Stomach smooth muscle (tissue), 2 donors: ENCODE results near the gene TNC.
"Not testable (repeated sequence)": the region's sequence is repeated elsewhere in the genome, so short reads cannot be mapped to it uniquely, and the experiment has no call there.

ENCODE experiments used
- H3K27ac ChIP-seq: one replicate; pipeline ENCODE4 v1.7.0; 2013; ENCODE audit warnings: mild to moderate bottlenecking, low read length, inconsistent platforms
- H3K27me3 ChIP-seq, 2 donors: one replicate each; pipeline ENCODE4 v1.7.0; 2013; ENCODE audit warnings: low read length in 2 of 2; ENCODE audit not compliant: insufficient read depth in 2 of 2, control insufficient read depth in 1 of 2
- H3K36me3 ChIP-seq, 2 donors: one replicate each; pipeline ENCODE4 v1.7.0; 2013; ENCODE audit warnings: low read length in 2 of 2; ENCODE audit not compliant: control insufficient read depth in 2 of 2, insufficient read depth in 2 of 2
- H3K4me1 ChIP-seq: one replicate; pipeline ENCODE4 v1.7.0; 2013; ENCODE audit warnings: low read length; ENCODE audit not compliant: control insufficient read depth, insufficient read depth
- H3K4me3 ChIP-seq, 2 donors: one replicate each; pipeline ENCODE4 v1.7.0; 2013; ENCODE audit warnings: low read length in 2 of 2
- H3K9ac ChIP-seq, 2 donors: one replicate each; pipeline ENCODE4 v1.7.0; 2013; ENCODE audit warnings: low read length in 2 of 2, mild to moderate bottlenecking in 1 of 2
- H3K9me3 ChIP-seq, 2 donors: one replicate each; pipeline ENCODE4 v1.7.0; 2013; ENCODE audit warnings: low read length in 2 of 2; ENCODE audit not compliant: control insufficient read depth in 2 of 2
- donor health status: healthy.
- donor health status: Pancreatic carcinoma.

Gene TNC

GRCh38 chr9:115135821-115136778, 18.1 kb upstream of the TNC start:
- no peak overlapping the region for H3K9ac ChIP-seq
- peak overlapping the region; percentile 25 for H3K27ac ChIP-seq
- no peak overlapping the region for H3K4me3 ChIP-seq
- no peaks in the 10 kb centered on the region for H3K27me3 ChIP-seq
- H3K36me3 ChIP-seq = no peaks in the 10 kb centered on the region
- H3K9me3 ChIP-seq = no peaks in the 10 kb centered on the region
- H3K4me1 ChIP-seq = peaks cover 14% of the 10 kb centered on the region

- Histone ChIP-seq H3K4me1 (peaks cover 17% of the 10 kb centered on the region), H3K27me3 (no peaks in the 10 kb centered on the region), H3K9ac (no peak overlapping the region), H3K9me3 (no peaks in the 10 kb centered on the region), H3K4me3 (no peak overlapping the region), H3K27ac (peak overlapping the region; percentile 31), H3K36me3 (no peaks in the 10 kb centered on the region)
These were observed 17.0 kb upstream of the TNC start for GRCh38 chr9:115134941-115135340.

DNA sequence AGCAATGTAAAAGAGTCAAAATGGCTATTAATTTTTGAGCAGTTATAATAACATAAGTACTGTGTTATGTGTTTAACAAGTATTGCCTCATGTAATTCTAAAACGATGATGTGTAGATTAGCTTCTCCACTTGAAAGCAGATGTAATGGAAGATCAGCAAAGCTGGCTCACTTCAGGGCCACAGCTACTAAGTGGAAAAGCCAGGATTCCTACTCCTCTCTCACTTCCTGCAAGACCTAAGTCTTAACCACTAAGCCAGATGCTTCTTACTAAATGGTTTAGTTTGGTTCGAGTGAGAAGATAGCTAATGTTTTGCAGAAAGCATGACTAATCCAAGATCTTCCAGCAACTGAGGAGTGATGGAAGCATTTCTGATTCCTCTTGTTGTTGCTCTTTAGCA, 15.7 kb upstream of the TNC start:
- Histone ChIP-seq H3K27me3 (no peaks in the 10 kb centered on the region), H3K9me3 (no peaks in the 10 kb centered on the region), H3K4me3 (no peak overlapping the region), H3K4me1 (peaks cover 17% of the 10 kb centered on the region), H3K9ac (no peak overlapping the region), H3K27ac (no peak overlapping the region), H3K36me3 (no peaks in the 10 kb centered on the region)

DNA sequence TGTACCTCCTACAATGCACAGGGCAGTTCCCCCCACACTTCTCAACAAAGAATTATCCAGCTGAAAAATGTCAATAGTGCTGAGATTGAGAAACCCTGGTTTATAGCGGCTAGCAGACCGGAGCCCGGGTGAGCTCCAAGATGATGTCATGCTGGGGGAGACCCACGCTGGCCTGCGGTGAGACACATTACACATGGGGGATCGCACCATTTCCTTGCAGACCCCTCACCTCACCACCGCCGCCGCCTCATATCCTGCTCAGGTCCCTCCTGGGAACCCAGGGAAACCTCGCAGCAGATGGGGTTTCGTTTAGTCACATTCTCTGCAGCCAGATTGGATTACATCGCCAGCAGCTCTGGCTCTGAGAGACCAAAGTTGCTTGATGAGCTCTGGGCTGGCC, 14.7 kb upstream of the TNC start:
- Histone ChIP-seq H3K4me1 (peaks cover 17% of the 10 kb centered on the region), H3K27me3 (no peaks in the 10 kb centered on the region), H3K36me3 (no peaks in the 10 kb centered on the region), H3K9me3 (no peaks in the 10 kb centered on the region), H3K4me3 (peak overlapping the region in 1 of 2 donors; percentile 40), H3K27ac (no peak overlapping the region), H3K9ac (no peak overlapping the region)

DNA sequence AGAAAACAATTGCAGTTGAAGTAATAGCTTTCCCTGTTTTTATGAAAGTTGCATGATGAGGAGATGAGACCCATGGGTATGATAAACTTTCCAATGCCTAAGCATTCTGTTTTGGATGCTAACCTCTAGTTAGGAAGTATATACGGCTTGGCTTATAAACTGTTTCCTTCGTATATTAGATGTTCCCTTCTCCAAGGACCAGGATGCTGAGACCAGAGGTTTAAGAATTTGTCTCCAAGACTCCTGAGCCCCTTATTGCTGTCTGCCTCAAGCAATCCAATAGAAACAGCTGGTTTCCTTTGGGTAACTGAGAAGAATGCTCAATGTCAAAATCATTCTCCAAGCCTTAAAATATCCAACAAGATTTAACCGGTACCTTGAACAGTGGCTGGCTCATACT, 12.2 kb upstream of the TNC start:
- Histone ChIP-seq H3K9ac (no peak overlapping the region), H3K4me1 (peaks cover 11% of the 10 kb centered on the region), H3K4me3 (no peak overlapping the region), H3K9me3 (peaks cover 0 to 2% of the 10 kb centered on the region in 2 donors), H3K27ac (no peak overlapping the region), H3K36me3 (no peaks in the 10 kb centered on the region), H3K27me3 (no peaks in the 10 kb centered on the region)

- H3K36me3 ChIP-seq, H3K9me3 ChIP-seq, H3K27ac ChIP-seq, H3K9ac ChIP-seq, H3K4me3 ChIP-seq, H3K4me1 ChIP-seq, H3K27me3 ChIP-seq: not testable (repeated sequence)
These were observed 10.8 kb upstream of the TNC start for GRCh38 chr9:115128726-115129125.

- no peak overlapping the region for H3K9ac ChIP-seq
- H3K27ac ChIP-seq = no peak overlapping the region
These were observed 9.3 kb upstream of the TNC start for GRCh38 chr9:115127191-115127817.

GRCh38 chr9:115126404-115126803, 8.4 kb upstream of the TNC start:
- H3K27me3 ChIP-seq = no peaks in the 10 kb centered on the region
- H3K9me3 ChIP-seq = peaks cover 0 to 2% of the 10 kb centered on the region in 2 donors
- H3K4me1 ChIP-seq = peaks cover 4% of the 10 kb centered on the region
- no peak overlapping the region for H3K4me3 ChIP-seq
- no peak overlapping the region for H3K27ac ChIP-seq
- H3K36me3 ChIP-seq = no peaks in the 10 kb centered on the region
- no peak overlapping the region for H3K9ac ChIP-seq

More at GRCh38 chr9:115127191-115127817, 9.3 kb upstream of the TNC start:
- H3K9me3 ChIP-seq = peaks cover 0 to 2% of the 10 kb centered on the region in 2 donors
- no peaks in the 10 kb centered on the region for H3K36me3 ChIP-seq
- no peak overlapping the region for H3K4me3 ChIP-seq
- no peaks in the 10 kb centered on the region for H3K27me3 ChIP-seq
- H3K4me1 ChIP-seq = peaks cover 2% of the 10 kb centered on the region

DNA sequence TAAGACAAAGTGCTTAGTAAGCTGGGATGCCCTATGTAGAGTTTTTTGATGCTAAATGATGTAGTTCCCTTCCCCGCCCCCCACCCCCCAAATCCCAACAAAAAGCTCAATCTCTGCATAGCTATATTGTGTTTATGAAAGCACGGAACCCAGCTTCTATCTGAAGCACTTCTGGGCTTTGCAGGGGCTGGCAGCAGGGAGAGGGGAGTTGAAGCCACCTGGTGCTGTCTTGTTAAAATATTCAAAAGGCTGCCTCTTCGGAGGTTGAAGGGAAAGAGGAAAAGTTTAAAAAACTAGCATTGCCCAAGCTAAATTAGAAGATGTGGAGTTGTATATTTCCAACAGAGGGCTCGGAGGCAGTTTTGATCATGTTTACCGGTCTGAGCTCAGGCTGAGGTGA, 5.0 kb upstream of the TNC start:
- H3K27ac ChIP-seq = no peak overlapping the region
- no peaks in the 10 kb centered on the region for H3K27me3 ChIP-seq
- H3K4me1 ChIP-seq = peaks cover 32% of the 10 kb centered on the region
- H3K9ac ChIP-seq = no peak overlapping the region
- no peaks in the 10 kb centered on the region for H3K36me3 ChIP-seq
- peaks cover 0 to 2% of the 10 kb centered on the region in 2 donors for H3K9me3 ChIP-seq
- H3K4me3 ChIP-seq = no peak overlapping the region

DNA sequence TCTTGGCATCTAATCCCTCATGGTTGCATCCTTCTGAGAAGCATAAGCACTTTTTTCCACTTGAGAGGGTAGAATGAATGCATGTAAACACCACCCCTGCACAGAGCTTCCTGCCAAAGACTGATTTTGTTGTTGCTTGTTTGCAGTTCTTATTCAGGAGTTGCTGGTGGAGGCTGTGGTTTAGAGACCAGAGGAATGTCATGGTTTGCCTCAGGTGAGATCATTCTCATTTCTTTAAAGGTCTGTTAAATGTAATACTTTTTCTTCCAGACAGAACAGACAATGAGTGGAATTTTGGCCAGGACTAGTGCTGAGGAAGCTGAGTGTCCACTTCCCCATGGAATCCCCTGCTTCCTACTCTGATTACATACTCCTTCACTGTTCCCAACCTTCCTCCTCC, 3.2 kb upstream of the TNC start:
- H3K36me3 ChIP-seq = no peaks in the 10 kb centered on the region
- H3K4me1 ChIP-seq = peaks cover 35% of the 10 kb centered on the region
- H3K9ac ChIP-seq = no peak overlapping the region
- peaks cover 0 to 2% of the 10 kb centered on the region in 2 donors for H3K9me3 ChIP-seq
- H3K27ac ChIP-seq = peak overlapping the region; percentile 38
- no peaks in the 10 kb centered on the region for H3K27me3 ChIP-seq
- no peak overlapping the region for H3K4me3 ChIP-seq

DNA sequence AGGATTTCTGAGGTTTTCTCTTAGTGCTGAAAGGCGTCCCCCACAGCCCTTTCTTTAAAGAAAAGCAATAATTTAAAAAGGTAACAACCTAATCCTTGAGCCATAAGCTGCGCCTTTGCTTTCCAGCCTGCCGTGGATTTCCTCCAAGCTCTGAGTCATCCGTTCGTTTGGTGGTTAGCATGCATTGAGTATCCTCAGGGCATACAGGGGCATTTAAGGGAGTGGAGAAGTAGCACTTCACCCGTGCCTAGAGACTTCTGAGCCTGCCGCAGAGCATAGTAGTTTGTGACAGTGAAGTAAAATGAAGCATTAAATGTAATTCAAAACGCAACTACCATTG, 892 bp upstream of the TNC start:
- H3K9me3 ChIP-seq = no peaks in the 10 kb centered on the region
- H3K4me1 ChIP-seq = peaks cover 46% of the 10 kb centered on the region
- H3K27ac ChIP-seq = peak overlapping the region; percentile 99
- peak overlapping the region; percentile 97 to 99 for H3K9ac ChIP-seq
- no peaks in the 10 kb centered on the region for H3K27me3 ChIP-seq
- H3K4me3 ChIP-seq = peak overlapping the region; percentile 81 to 96
- peaks cover 7 to 12% of the 10 kb centered on the region in 2 donors for H3K36me3 ChIP-seq
